Memory B cell (primary cell): ENCODE results near the gene DLX2.

Experiments
- ATAC-seq: fragments of 150-1000 bp; cut with Tn5 transposase; 2 replicates; pipeline ENCODE4 v1.10.0; 2021; ENCODE audit warnings: low read depth, mild to moderate bottlenecking, moderate library complexity
- DNase-seq, 2 donors: peaks; one replicate each; pipeline ENCODE4 v3.0.0; 2022; ENCODE audit warnings: low spot score in 2 of 2
- H3K27ac Mint-ChIP-seq: one replicate; pipeline ENCODE4 v1.8.0; 2022; ENCODE audit warnings: mild to moderate bottlenecking, moderate library complexity, mixed read lengths
- H3K27me3 Mint-ChIP-seq: one replicate; pipeline ENCODE4 v1.8.0; 2022; ENCODE audit warnings: mixed read lengths
- H3K36me3 Mint-ChIP-seq: one replicate; pipeline ENCODE4 v1.8.0; 2022; ENCODE audit warnings: mild to moderate bottlenecking, mixed read lengths
- H3K4me1 Mint-ChIP-seq: one replicate; pipeline ENCODE4 v1.8.0; 2022; ENCODE audit warnings: mixed read lengths
- H3K4me3 Mint-ChIP-seq: one replicate; pipeline ENCODE4 v1.8.0; 2022; ENCODE audit warnings: mild to moderate bottlenecking, moderate library complexity, mixed read lengths
- H3K9me3 Mint-ChIP-seq: one replicate; pipeline ENCODE4 v1.8.0; 2022; ENCODE audit warnings: mixed read lengths

Gene DLX2

GRCh38 chr2:172085460-172086159, 17.1 kb downstream of the DLX2 start, which contains the start of gene DLX1:
Gene DLX1, plus strand, starts transcription at chr2:172085507. Its CDS starts 171 bp downstream, at chr2:172085678.
- DNase-seq (peak in 1 of 2 donors; percentile 22), ATAC-seq (no peak)
- Mint-ChIP-seq H3K4me3 (peak within 1 kb of the TSS; percentile 66), H3K9me3 (peaks cover 3% of the 10 kb centered on the region), H3K27me3 (peaks cover 29% of the 10 kb centered on the region), H3K4me1 (peaks cover 8% of the 10 kb centered on the region), H3K36me3 (peaks cover 4% of the 10 kb centered on the region), H3K27ac (peak within 1 kb of the TSS; percentile 95)

DNA sequence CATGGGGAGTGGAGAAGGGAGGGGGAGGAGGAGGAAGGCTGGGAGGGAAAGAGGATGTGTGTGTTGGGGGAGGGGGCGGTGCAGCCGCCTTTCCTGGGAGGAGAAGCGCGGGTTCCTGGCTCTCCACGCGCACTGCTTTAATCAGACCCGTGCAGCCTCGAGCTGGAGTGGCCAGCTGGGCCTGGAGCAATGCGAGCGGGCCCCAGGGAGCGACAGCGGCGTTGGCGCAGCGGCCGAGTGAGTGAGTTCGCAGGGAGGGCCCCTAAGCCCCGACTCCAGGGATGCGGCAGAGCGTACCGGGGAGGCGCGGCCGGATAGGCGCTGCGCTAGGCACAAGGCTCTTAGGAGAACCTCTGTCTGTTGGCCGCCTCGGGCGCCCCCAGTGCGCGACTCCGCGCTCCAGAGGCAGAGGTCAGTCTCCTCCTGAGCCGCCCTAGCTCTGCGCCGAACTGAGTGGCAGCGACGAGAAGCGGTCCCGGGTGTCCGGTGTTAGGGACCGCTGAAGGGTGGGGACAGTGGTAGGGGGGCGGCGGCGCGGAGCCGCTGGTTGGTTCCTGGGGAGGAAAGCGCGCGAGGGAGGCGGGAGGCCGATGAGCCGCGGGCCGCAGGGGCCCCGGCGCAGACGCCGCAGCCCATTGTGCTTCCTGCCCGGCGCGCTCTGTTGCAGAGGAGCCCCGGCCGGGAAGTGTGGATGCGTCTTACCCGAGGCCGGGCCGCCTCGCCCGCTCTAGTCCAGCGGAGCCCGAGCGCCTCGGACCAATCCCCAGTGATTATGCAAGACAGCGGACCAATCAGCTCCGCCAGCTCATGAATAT, 17.8 kb downstream of the DLX2 start:
- peak; percentile 42 for ATAC-seq
- H3K27ac Mint-ChIP-seq, result peak overlapping the region; percentile 95
- DNase-seq, result peak; percentile 30 to 42
- H3K27me3 Mint-ChIP-seq, result peaks cover 34% of the 10 kb centered on the region
- peaks cover 8% of the 10 kb centered on the region for H3K4me1 Mint-ChIP-seq
- H3K4me3 Mint-ChIP-seq, result peak overlapping the region; percentile 66
- peaks cover 4% of the 10 kb centered on the region for H3K36me3 Mint-ChIP-seq
- peaks cover 3% of the 10 kb centered on the region for H3K9me3 Mint-ChIP-seq

DNA sequence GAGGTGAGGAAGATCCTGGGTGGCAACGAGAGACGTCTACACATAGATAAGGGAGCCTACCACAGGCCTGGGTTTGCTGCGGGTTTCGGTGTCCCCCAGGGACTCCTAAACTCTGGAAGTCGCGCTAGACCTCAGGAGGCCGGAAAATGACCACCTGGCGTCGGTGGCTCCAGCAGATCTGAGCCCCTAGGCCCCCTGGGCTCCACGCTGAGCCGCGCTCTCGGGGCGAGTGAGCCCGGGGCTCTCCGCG, 18.4 kb downstream of the DLX2 start:
- Mint-ChIP-seq H3K4me1 (peaks cover 8% of the 10 kb centered on the region), H3K9me3 (peaks cover 4% of the 10 kb centered on the region), H3K27me3 (peaks cover 33% of the 10 kb centered on the region), H3K27ac (peak overlapping the region; percentile 83), H3K36me3 (peaks cover 3% of the 10 kb centered on the region), H3K4me3 (peak overlapping the region; percentile 66)
- ATAC-seq (no peak), DNase-seq (no peak)

GRCh38 chr2:172083628-172084394, 18.9 kb downstream of the DLX2 start:
- peaks cover 3% of the 10 kb centered on the region for H3K36me3 Mint-ChIP-seq
- H3K4me3 Mint-ChIP-seq, result peak overlapping the region; percentile 66
- DNase-seq, result peak in 1 of 2 donors; percentile 22
- no peak for ATAC-seq
- H3K4me1 Mint-ChIP-seq, result peaks cover 8% of the 10 kb centered on the region
- H3K27me3 Mint-ChIP-seq, result peaks cover 35% of the 10 kb centered on the region
- peaks cover 4% of the 10 kb centered on the region for H3K9me3 Mint-ChIP-seq
- H3K27ac Mint-ChIP-seq, result peak overlapping the region; percentile 83

- DNase-seq (no peak), ATAC-seq (no peak)
- H3K27me3 Mint-ChIP-seq, result peaks cover 29% of the 10 kb centered on the region
- H3K4me1 Mint-ChIP-seq, result peaks cover 8% of the 10 kb centered on the region
- peaks cover 4% of the 10 kb centered on the region for H3K9me3 Mint-ChIP-seq
- H3K4me3 Mint-ChIP-seq, result no peak overlapping the region
- peaks cover 3% of the 10 kb centered on the region for H3K36me3 Mint-ChIP-seq
- H3K27ac Mint-ChIP-seq, result peak overlapping the region; percentile 83
Observed at GRCh38 chr2:172082944-172083627, 19.6 kb downstream of the DLX2 start.

GRCh38 chr2:172082105-172082943, 20.4 kb downstream of the DLX2 start:
- H3K4me3 Mint-ChIP-seq, result no peak overlapping the region
- H3K9me3 Mint-ChIP-seq, result peaks cover 4% of the 10 kb centered on the region
- H3K4me1 Mint-ChIP-seq, result peaks cover 8% of the 10 kb centered on the region
- ATAC-seq (no peak), DNase-seq (no peak)
- peaks cover 27% of the 10 kb centered on the region for H3K27me3 Mint-ChIP-seq
- H3K27ac Mint-ChIP-seq, result peak overlapping the region; percentile 83
- H3K36me3 Mint-ChIP-seq, result peaks cover 3% of the 10 kb centered on the region

DNA sequence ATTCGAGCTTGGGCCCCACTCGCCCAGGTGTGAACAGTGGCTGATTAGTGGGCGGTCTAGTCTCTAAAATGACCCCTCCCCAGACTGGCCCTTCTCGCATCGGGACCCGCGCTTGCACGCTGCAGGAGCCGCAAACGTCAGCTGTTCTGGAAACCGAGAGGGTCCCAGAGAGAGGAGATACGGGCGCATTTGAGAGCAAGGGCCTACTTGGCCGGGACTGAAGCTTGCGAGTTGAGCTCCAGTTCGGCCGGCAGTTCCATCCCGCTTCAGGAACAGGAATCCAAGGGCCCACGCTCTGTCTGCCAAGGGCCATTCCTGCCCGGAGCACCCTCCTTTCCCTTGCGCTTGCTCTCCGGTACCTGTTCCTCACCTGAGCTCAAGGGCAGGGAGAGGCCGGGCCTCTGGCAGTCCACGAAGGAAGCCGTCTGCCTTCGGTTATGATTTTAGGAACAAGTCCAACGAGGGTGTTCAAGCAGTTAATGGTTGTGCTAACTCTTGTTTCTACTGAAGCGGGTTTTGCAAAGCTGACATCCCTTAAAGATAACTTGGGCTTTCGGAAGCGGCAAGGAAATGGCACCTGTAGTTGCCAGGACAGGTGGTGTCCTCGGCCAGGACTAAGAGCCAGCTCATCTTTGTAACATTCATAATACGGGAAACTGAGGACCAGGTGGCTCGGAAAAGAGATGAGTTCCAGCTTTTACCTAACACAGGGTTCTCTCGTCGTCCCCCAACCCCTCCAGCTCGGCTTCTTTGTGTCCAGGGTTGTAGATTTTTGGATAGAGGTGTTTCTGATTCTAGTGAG, 21.3 kb downstream of the DLX2 start:
- H3K4me3 Mint-ChIP-seq, result no peak overlapping the region

GRCh38 chr2:172080641-172081220, 22.0 kb downstream of the DLX2 start:
- Mint-ChIP-seq H3K27me3 (peaks cover 21% of the 10 kb centered on the region), H3K4me3 (no peak overlapping the region), H3K4me1 (peaks cover 7% of the 10 kb centered on the region), H3K27ac (no peak overlapping the region), H3K9me3 (peaks cover 3% of the 10 kb centered on the region), H3K36me3 (peaks cover under 1% of the 10 kb centered on the region)
- no peak for DNase-seq
- no peak for ATAC-seq

More for the DNA sequence above, 21.3 kb downstream of the DLX2 start:
- no peak overlapping the region for H3K27ac Mint-ChIP-seq
- H3K9me3 Mint-ChIP-seq, result peaks cover 4% of the 10 kb centered on the region
- peaks cover 23% of the 10 kb centered on the region for H3K27me3 Mint-ChIP-seq
- ATAC-seq (no peak), DNase-seq (no peak)
- peaks cover 8% of the 10 kb centered on the region for H3K4me1 Mint-ChIP-seq
- H3K36me3 Mint-ChIP-seq, result peaks cover 3% of the 10 kb centered on the region

DNA sequence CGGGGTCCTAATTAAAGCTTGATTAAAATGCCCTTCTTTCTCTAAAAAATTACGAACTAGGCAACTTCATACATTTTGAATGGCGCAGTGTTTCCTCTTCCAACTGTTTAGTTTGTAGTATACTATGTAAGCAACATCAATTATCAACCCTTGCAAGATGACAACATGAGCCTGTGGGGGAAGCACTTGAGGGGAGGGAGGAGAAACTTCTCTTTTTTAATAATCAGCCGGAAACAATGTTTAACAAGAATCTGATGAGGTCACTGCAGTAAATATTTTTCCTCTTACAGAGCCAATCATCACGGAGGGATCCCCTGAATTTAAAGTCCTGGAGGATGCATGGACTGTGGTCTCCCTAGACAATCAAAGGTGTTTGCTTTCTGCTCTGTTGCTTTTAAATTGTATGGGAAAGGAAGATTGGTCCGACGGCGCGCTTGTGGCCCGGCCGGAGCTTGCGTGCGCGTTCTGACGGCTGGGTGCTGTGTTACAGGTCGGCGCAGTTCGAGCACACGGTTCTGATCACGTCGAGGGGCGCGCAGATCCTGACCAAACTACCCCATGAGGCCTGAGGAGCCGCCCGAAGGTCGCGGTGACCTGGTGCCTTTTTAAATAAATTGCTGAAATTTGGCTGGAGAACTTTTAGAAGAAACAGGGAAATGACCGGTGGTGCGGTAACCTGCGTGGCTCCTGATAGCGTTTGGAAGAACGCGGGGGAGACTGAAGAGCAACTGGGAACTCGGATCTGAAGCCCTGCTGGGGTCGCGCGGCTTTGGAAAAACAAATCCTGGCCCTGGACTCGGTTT, 22.7 kb downstream of the DLX2 start:
- peaks cover 3% of the 10 kb centered on the region for H3K4me1 Mint-ChIP-seq
- H3K27me3 Mint-ChIP-seq, result peaks cover 19% of the 10 kb centered on the region

GRCh38 chr2:172079416-172079815, 23.3 kb downstream of the DLX2 start:
- Mint-ChIP-seq H3K27me3 (peaks cover 18% of the 10 kb centered on the region), H3K27ac (peak overlapping the region; percentile 58), H3K4me3 (no peak overlapping the region), H3K9me3 (peaks cover 2% of the 10 kb centered on the region), H3K4me1 (peaks cover 3% of the 10 kb centered on the region), H3K36me3 (no peaks in the 10 kb centered on the region)
- ATAC-seq (no peak), DNase-seq (no peak)

More for the DNA sequence above, 22.7 kb downstream of the DLX2 start:
- H3K4me3 Mint-ChIP-seq, result no peak overlapping the region
- no peaks in the 10 kb centered on the region for H3K36me3 Mint-ChIP-seq
- peak overlapping the region; percentile 58 for H3K27ac Mint-ChIP-seq
- ATAC-seq (no peak), DNase-seq (no peak)
- H3K9me3 Mint-ChIP-seq, result peaks cover 2% of the 10 kb centered on the region

- Mint-ChIP-seq H3K36me3 (peaks cover 3% of the 10 kb centered on the region), H3K4me3 (no peak overlapping the region), H3K4me1 (no peaks in the 10 kb centered on the region), H3K9me3 (no peaks in the 10 kb centered on the region), H3K27me3 (peaks cover 4% of the 10 kb centered on the region), H3K27ac (no peak overlapping the region)
- no peak for ATAC-seq
- DNase-seq, result no peak
Observed at GRCh38 chr2:172074254-172074653, 28.4 kb downstream of the DLX2 start.
